ENCODE measurements around the gene PIK3CA. TPM values are rescaled to one million over a fixed set of nuclear protein-coding genes. Genes with fewer than 3 reads are reported as not detected.
A peak's percentile ranks its signal among the peaks of the same experiment; 100 is the strongest.
"Not testable (repeated sequence)": the region's sequence is repeated elsewhere in the genome, so short reads cannot be mapped to it uniquely, and the experiment has no call there.

The PIK3CA gene
- total RNA-seq, 1 experiment from 2014 or later, result 12.0 TPM

- Mint-ChIP-seq H3K27ac (no peak overlapping the region), H3K27me3 (ENCODE audit: low read depth) (peaks cover 30% of the 10 kb centered on the region), H3K4me3 (no peak overlapping the region), H3K9me3 (peaks cover 8 to 20% of the 10 kb centered on the region in 2 experiments; a peak in 4 of 5 replicates), H3K4me1 (peaks cover 0 to 2% of the 10 kb centered on the region in 2 experiments; a peak in 1 of 4 replicates), H3K36me3 (ENCODE audit: insufficient read depth in 1 of 3, low read depth in 3 of 3) (peaks cover 7 to 27% (median 24%) of the 10 kb centered on the region in 3 experiments; a peak in 6 of 7 replicates)
- no peaks in the 10 kb centered on the region for H3K27me3 ChIP-seq (ENCODE audit: insufficient read depth, low read length)
- H3K56ac ChIP-seq (ENCODE audit: insufficient read length, low read depth, low read length), result no peak overlapping the region
- no CpG with 5 or more reads among the region's 5 CpGs for WGBS (ENCODE audit: extremely low coverage, insufficient read length, low lambda C conversion rate)
- H3K4ac ChIP-seq (ENCODE audit: low read depth, low read length), result no peak overlapping the region
- no peak for TF ChIP-seq CTCF (conservative IDR thresholded peaks at IDR 0.05)
- H2BK20ac ChIP-seq (ENCODE audit: low read depth, low read length, poor library complexity, severe bottlenecking), result no peak overlapping the region
- H2BK15ac ChIP-seq (ENCODE audit: low read depth, low read length), result no peak overlapping the region
- no peak overlapping the region for H3K9ac ChIP-seq (ENCODE audit: extremely low read depth, insufficient read length, low read length)
- no peak overlapping the region for H2BK120ac ChIP-seq (ENCODE audit: low read depth, low read length, poor library complexity, severe bottlenecking)
- H3T11ph ChIP-seq (ENCODE audit: low read length), result no peak overlapping the region
- no peaks in the 10 kb centered on the region for H3K79me1 ChIP-seq (ENCODE audit: insufficient read depth, low read depth, low read length, poor library complexity, severe bottlenecking)
- H3K23me2 ChIP-seq (ENCODE audit: insufficient read length, low read depth, low read length, poor library complexity, severe bottlenecking), result peaks cover 4% of the 10 kb centered on the region
- no peak overlapping the region for H2BK12ac ChIP-seq (ENCODE audit: insufficient read length, low read depth, low read length)
- H3K23ac ChIP-seq (ENCODE audit: insufficient read length, low read depth, low read length), result no peak overlapping the region
- H3K14ac ChIP-seq (ENCODE audit: insufficient read depth, low read length), result no peak overlapping the region
- H3K79me2 ChIP-seq (ENCODE audit: insufficient read depth, low read length), result no peaks in the 10 kb centered on the region
- H4K91ac ChIP-seq (ENCODE audit: insufficient read length, low read depth, low read length), result no peak overlapping the region
- H2BK5ac ChIP-seq (ENCODE audit: insufficient read length, low read length), result no peak overlapping the region
- no peak for DNase-seq
- H2AK5ac ChIP-seq (ENCODE audit: insufficient read length, low read length), result no peak overlapping the region
- no peak overlapping the region for H3K18ac ChIP-seq (ENCODE audit: insufficient read length, low read depth, low read length)
- no peaks in the 10 kb centered on the region for H3K9me3 ChIP-seq (ENCODE audit: control insufficient read depth, low read depth, low read length)
- no peak overlapping the region for H2AFZ ChIP-seq (ENCODE audit: low read length)
- no peak overlapping the region for H4K8ac ChIP-seq (replicated peaks; ENCODE audit: insufficient read length, low read depth, low read length)
- no peak overlapping the region for H4K5ac ChIP-seq (ENCODE audit: insufficient read length, low read depth, low read length)
- no peaks in the 10 kb centered on the region for H4K20me1 ChIP-seq (ENCODE audit: control insufficient read depth, insufficient read depth, insufficient read length)
- no peak overlapping the region for H3K27ac ChIP-seq (ENCODE audit: insufficient read length, low read depth, low read length)
- no peak overlapping the region for H3K4me2 ChIP-seq (ENCODE audit: insufficient read depth, insufficient read length, low read length)
- no peaks in the 10 kb centered on the region for H3K4me1 ChIP-seq (ENCODE audit: insufficient read depth, low read length)
Measured at GRCh38 chr3:179258820-179259219, 110.7 kb downstream of the PIK3CA start.

GRCh38 chr3:179259959-179260756 lies 112.0 kb downstream of the PIK3CA start:
- not testable (repeated sequence) for H4K8ac ChIP-seq (replicated peaks; ENCODE audit: insufficient read length, low read depth, low read length); H2AFZ ChIP-seq (ENCODE audit: low read length); H3K23me2 ChIP-seq (ENCODE audit: insufficient read length, low read depth, low read length, poor library complexity, severe bottlenecking); DNase-seq; H3K4ac ChIP-seq (ENCODE audit: low read depth, low read length); H3K4me1 ChIP-seq (ENCODE audit: insufficient read depth, low read length); H4K20me1 ChIP-seq (ENCODE audit: control insufficient read depth, insufficient read depth, insufficient read length); H3K9ac ChIP-seq (ENCODE audit: extremely low read depth, insufficient read length, low read length); H4K91ac ChIP-seq (ENCODE audit: insufficient read length, low read depth, low read length); H3K23ac ChIP-seq (ENCODE audit: insufficient read length, low read depth, low read length); H2BK20ac ChIP-seq (ENCODE audit: low read depth, low read length, poor library complexity, severe bottlenecking); H3K27ac ChIP-seq (ENCODE audit: insufficient read length, low read depth, low read length); H2AK5ac ChIP-seq (ENCODE audit: insufficient read length, low read length); H3K27me3 ChIP-seq (ENCODE audit: insufficient read depth, low read length); H3K56ac ChIP-seq (ENCODE audit: insufficient read length, low read depth, low read length); H4K5ac ChIP-seq (ENCODE audit: insufficient read length, low read depth, low read length); H3K79me1 ChIP-seq (ENCODE audit: insufficient read depth, low read depth, low read length, poor library complexity, severe bottlenecking); H3K4me1 Mint-ChIP-seq; H2BK5ac ChIP-seq (ENCODE audit: insufficient read length, low read length); H3K79me2 ChIP-seq (ENCODE audit: insufficient read depth, low read length); H3K14ac ChIP-seq (ENCODE audit: insufficient read depth, low read length); H3K9me3 ChIP-seq (ENCODE audit: control insufficient read depth, low read depth, low read length); H3T11ph ChIP-seq (ENCODE audit: low read length); H3K18ac ChIP-seq (ENCODE audit: insufficient read length, low read depth, low read length); H2BK120ac ChIP-seq (ENCODE audit: low read depth, low read length, poor library complexity, severe bottlenecking); H2BK12ac ChIP-seq (ENCODE audit: insufficient read length, low read depth, low read length); H2BK15ac ChIP-seq (ENCODE audit: low read depth, low read length); H3K27ac Mint-ChIP-seq
- Mint-ChIP-seq H3K9me3 (peaks cover 8 to 20% of the 10 kb centered on the region in 2 experiments; a peak in 4 of 5 replicates), H3K27me3 (ENCODE audit: low read depth) (peaks cover 32% of the 10 kb centered on the region), H3K4me3 (peak overlapping the region; percentile 61 to 69; a peak in 3 of 5 replicates), H3K36me3 (ENCODE audit: insufficient read depth in 1 of 3, low read depth in 3 of 3) (peaks cover 7 to 27% (median 24%) of the 10 kb centered on the region in 3 experiments; a peak in 6 of 7 replicates)
- no CpG with 5 or more reads among the region's 9 CpGs for WGBS (ENCODE audit: extremely low coverage, insufficient read length, low lambda C conversion rate)
- peak overlapping the region; percentile 67 for H3K4me2 ChIP-seq (ENCODE audit: insufficient read depth, insufficient read length, low read length)

All from H9 (cell line).